ENCODE measurements around the gene UBA1.

UBA1 gene

DNA sequence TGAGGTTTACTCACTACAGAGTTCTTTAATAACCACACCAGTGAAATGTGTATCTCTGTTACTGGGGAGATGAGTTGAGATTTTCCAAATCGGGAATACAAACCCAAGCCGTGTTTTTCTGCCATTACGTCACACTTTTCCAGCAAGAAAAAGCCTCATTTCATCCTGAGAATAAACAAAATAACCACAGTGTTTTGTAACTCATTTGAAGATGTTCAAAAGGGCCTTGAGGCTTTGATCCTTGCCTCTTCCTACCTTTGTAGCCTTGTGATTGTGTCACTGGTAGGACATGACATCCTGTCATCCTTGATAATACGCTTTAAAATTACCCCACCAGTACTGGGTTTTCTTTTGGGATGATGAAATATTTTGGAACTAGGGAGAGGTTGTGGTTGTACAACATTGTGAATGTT, 42.1 kb downstream of the UBA1 start:
- TF ChIP-seq, protein P1, sequence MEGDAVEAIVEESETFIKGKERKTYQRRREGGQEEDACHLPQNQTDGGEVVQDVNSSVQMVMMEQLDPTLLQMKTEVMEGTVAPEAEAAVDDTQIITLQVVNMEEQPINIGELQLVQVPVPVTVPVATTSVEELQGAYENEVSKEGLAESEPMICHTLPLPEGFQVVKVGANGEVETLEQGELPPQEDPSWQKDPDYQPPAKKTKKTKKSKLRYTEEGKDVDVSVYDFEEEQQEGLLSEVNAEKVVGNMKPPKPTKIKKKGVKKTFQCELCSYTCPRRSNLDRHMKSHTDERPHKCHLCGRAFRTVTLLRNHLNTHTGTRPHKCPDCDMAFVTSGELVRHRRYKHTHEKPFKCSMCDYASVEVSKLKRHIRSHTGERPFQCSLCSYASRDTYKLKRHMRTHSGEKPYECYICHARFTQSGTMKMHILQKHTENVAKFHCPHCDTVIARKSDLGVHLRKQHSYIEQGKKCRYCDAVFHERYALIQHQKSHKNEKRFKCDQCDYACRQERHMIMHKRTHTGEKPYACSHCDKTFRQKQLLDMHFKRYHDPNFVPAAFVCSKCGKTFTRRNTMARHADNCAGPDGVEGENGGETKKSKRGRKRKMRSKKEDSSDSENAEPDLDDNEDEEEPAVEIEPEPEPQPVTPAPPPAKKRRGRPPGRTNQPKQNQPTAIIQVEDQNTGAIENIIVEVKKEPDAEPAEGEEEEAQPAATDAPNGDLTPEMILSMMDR (conservative IDR thresholded peaks at IDR 0.05; ENCODE audit: low read depth, low read length), result no peak
- no peak overlapping the region for H3K27ac ChIP-seq
- no peak overlapping the region for H3K4me3 ChIP-seq (IDR thresholded peaks at IDR 0.05; ENCODE audit: insufficient read depth, low read depth, low read length)
- no peak overlapping the region for H3K4me2 ChIP-seq
- peaks cover 13% of the 10 kb centered on the region; the same call in 1 of the 2 replicates for H3K79me2 ChIP-seq (ENCODE audit: insufficient read depth, low read depth)
- H4K20me1 ChIP-seq (ENCODE audit: insufficient read depth), result no peaks in the 10 kb centered on the region
- H3K27me3 ChIP-seq (ENCODE audit: insufficient read depth, low read depth), result no peaks in the 10 kb centered on the region
- peaks cover 19% of the 10 kb centered on the region for H3K4me1 ChIP-seq (ENCODE audit: low read depth, poor library complexity, severe bottlenecking)
- no peak overlapping the region for H3K9ac ChIP-seq
- no peak overlapping the region for H2AFZ ChIP-seq (ENCODE audit: low read depth)
- no peaks in the 10 kb centered on the region for H3K36me3 ChIP-seq (ENCODE audit: insufficient read depth)

DNA sequence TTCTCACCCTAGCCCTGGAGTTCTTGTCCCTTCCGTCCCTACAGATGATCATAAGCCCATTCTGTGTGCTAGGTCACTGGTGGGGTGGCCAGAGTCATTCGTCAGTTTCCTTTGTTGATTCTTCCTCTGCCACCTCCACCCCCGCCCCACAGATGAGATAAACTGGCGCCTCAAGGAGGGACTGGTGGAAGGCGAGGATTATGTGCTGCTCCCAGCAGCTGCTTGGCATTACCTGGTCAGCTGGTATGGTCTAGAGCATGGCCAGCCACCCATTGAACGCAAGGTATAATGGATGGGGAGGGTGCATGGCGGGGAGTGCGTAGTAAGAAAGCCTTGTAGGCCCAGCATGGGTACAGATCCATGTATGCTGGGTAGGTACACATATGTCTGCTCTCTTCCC, 45.6 kb downstream of the UBA1 start:
- Histone ChIP-seq H3K36me3 (ENCODE audit: insufficient read depth) (no peaks in the 10 kb centered on the region), H3K27ac (no peak overlapping the region), H4K20me1 (ENCODE audit: insufficient read depth) (no peaks in the 10 kb centered on the region), H3K27me3 (ENCODE audit: insufficient read depth, low read depth) (no peaks in the 10 kb centered on the region), H2AFZ (ENCODE audit: low read depth) (no peak overlapping the region), H3K4me2 (no peak overlapping the region), H3K4me3 (IDR thresholded peaks at IDR 0.05; ENCODE audit: insufficient read depth, low read depth, low read length) (no peak overlapping the region), H3K79me2 (ENCODE audit: insufficient read depth, low read depth) (peaks cover 9% of the 10 kb centered on the region; the same call in 1 of the 2 replicates), H3K4me1 (ENCODE audit: low read depth, poor library complexity, severe bottlenecking) (peaks cover 6% of the 10 kb centered on the region), H3K9ac (no peak overlapping the region)
- TF ChIP-seq, protein P1 (conservative IDR thresholded peaks at IDR 0.05; ENCODE audit: low read depth, low read length), result no peak

DNA sequence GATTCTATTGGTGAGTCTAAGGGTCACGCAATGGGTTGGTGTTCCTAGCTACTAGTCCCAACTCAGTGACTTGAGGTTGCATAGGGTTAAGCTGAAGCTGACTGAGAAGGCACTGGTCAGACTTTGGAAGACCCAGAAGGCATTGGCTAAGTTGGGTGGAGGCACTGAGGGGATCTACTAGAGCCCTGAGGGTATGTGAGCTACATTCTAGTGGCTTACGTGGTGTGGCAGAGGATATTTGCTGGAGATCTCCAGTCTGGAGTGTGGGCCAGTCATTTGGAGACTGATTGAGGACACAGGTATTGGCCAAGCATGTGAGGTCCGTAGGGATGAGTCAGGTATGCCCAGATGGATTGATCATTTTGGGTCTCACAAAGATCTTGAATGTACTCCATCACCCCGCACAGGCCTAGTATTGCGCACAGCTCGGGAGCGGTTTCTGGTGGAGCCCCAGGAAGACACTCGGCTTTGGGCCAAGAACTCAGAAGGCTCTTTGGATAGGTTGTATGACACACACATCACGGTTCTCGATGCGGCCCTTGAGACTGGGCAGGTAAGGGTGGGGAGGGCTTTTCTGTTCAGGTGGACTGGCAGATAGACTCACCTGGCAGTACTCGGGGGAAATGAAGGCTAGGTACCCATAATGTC, 46.4 kb downstream of the UBA1 start:
- Histone ChIP-seq H3K27ac (no peak overlapping the region), H2AFZ (ENCODE audit: low read depth) (no peak overlapping the region), H3K36me3 (ENCODE audit: insufficient read depth) (no peaks in the 10 kb centered on the region), H3K4me3 (IDR thresholded peaks at IDR 0.05; ENCODE audit: insufficient read depth, low read depth, low read length) (no peak overlapping the region), H3K27me3 (ENCODE audit: insufficient read depth, low read depth) (no peaks in the 10 kb centered on the region), H3K79me2 (ENCODE audit: insufficient read depth, low read depth) (peaks cover under 1% of the 10 kb centered on the region; the same call in 1 of the 2 replicates), H3K4me2 (no peak overlapping the region), H3K4me1 (ENCODE audit: low read depth, poor library complexity, severe bottlenecking) (no peaks in the 10 kb centered on the region), H4K20me1 (ENCODE audit: insufficient read depth) (no peaks in the 10 kb centered on the region), H3K9ac (no peak overlapping the region)
- TF ChIP-seq, protein P1 (conservative IDR thresholded peaks at IDR 0.05; ENCODE audit: low read depth, low read length), result no peak

DNA sequence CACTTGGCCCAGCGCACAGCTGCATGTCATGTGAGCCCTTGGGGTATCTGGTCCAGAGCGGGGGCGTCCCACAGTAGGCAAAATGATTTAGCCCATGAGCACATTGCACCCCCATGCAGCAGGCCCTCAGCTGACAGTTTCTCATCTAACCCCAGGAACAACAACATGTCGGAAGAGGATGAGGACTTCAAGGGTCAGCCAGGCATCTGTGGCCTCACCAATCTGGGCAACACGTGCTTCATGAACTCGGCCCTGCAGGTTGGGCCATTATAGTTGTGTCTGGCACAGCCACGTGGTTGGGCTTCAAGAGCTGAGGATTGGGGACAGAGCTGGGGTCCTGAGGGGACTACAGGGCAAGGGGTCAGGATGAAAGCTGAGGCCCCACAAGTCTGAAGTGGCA, 47.0 kb downstream of the UBA1 start:
- Histone ChIP-seq H3K27me3 (ENCODE audit: insufficient read depth, low read depth) (no peaks in the 10 kb centered on the region), H3K9ac (no peak overlapping the region), H3K4me2 (no peak overlapping the region), H3K27ac (no peak overlapping the region), H3K36me3 (ENCODE audit: insufficient read depth) (no peaks in the 10 kb centered on the region), H2AFZ (ENCODE audit: low read depth) (no peak overlapping the region), H3K4me1 (ENCODE audit: low read depth, poor library complexity, severe bottlenecking) (no peaks in the 10 kb centered on the region), H3K4me3 (IDR thresholded peaks at IDR 0.05; ENCODE audit: insufficient read depth, low read depth, low read length) (no peak overlapping the region), H4K20me1 (ENCODE audit: insufficient read depth) (no peaks in the 10 kb centered on the region), H3K79me2 (ENCODE audit: insufficient read depth, low read depth) (no peaks in the 10 kb centered on the region)
- TF ChIP-seq, protein P1 (conservative IDR thresholded peaks at IDR 0.05; ENCODE audit: low read depth, low read length), result no peak
